RPMI7951 (cell line): ENCODE results near the gene LSAMP. TPM values are rescaled to one million over a fixed set of nuclear protein-coding genes. Genes with fewer than 3 reads are reported as not detected.

Experiments
- DNase-seq: peaks from one replicate; pipeline ENCODE4 v3.0.0-alpha.2; 2012; ENCODE audit warnings: low read depth
- total RNA-seq: library from RNA; depleted of rRNA; stranded (reverse); fragments of >200 nt; shearing (Covaris generic); gene quantifications from 2 replicates; pipeline ENCODE4 v1.2.3, GENCODE V29; 2014

LSAMP gene
- total RNA-seq, 1 experiment from 2014 or later = 0.12 TPM

DNA sequence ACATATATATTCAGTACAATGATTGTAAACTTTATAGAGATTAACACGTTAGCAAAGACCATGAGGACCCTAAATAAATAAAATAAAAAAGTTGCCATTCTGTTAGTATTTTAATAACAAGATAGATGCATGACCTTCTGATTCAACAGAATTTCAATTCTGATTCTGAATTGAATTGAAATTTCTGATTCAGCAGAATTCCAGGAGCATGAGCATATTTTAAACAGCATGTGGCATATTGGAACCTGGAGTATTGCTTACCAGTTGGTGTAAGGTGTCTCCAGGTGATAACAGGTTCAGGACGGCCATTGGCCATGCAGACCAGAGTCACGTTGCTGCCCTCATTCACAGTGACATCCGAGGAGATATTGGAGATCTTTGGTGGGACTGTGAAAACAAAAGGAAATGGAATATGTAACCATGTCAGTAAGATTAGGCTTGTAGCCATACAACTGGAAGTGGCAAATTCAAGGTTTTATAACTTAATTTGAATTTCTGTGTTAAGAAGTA lies 426.0 kb downstream of the LSAMP start:
- no peak for DNase-seq

GRCh38 chr3:116018646-116019045 lies 426.6 kb downstream of the LSAMP start:
- DNase-seq = no peak

GRCh38 chr3:116015931-116016330 lies 429.4 kb downstream of the LSAMP start:
- DNase-seq = no peak

DNA sequence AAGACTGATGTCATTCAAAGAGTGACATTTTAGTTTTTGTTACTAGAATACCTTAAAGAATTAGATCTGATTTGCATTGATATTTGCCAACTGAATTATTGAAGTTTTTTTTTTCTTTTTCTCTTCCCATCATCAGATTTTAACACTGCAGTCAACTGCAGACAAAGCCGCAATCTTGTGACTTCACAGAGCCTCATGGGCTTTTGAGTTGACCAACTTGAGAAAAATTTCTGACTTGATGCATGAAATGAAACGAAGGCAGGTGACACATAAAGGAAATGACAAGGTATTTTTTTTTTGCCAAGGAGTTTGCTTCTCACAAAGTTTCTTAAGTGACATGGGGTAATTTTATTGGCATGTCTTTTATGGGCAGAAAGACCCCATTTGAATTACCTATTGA lies 438.3 kb downstream of the LSAMP start:
- no peak for DNase-seq

- peak; percentile 90 for DNase-seq
Measured at GRCh38 chr3:116005404-116005803, 439.9 kb downstream of the LSAMP start.

GRCh38 chr3:116002235-116002634 lies 443.1 kb downstream of the LSAMP start:
- no peak for DNase-seq

DNA sequence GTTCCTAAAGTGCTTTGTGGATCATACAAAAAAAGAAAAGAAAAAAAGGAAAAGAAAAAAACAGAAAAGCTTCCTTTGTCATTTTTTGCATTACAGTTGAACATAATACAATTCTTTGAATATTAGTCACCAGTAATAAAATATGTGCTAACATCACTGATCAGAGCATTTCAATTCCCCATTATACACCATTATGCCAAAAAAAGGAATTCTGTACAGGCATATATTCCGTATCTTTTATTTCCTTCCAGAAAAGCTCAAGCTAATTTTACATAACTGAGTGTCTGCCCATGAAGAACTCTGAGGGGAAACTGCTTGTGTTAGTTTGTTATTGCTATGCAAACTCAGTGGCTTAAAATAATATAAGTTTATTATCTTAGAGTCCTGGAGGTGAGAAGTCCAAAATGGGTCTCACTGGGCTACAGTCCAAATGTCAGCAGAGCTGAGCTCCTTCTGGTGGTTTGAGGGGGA lies 444.1 kb downstream of the LSAMP start:
- DNase-seq = peak; percentile 14

DNA sequence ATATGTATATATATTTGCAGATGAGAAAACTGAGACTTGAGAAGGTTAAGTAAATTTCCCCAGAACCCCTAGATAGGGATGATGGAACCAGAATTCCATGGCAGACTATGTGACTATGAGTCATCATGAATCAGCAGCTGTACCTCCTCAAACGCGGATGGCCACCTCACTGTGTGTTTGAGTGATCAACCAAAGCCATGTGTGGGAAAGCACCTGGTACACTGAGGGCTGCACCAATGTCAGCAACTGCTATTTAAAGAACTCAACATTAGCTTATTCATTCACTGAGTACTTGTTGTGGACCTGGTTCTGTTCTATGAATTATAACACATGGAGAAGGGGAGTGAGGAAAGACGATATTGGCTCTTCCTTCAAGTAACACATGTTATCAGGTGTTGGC lies 445.0 kb downstream of the LSAMP start:
- DNase-seq = peak; percentile 92

DNA sequence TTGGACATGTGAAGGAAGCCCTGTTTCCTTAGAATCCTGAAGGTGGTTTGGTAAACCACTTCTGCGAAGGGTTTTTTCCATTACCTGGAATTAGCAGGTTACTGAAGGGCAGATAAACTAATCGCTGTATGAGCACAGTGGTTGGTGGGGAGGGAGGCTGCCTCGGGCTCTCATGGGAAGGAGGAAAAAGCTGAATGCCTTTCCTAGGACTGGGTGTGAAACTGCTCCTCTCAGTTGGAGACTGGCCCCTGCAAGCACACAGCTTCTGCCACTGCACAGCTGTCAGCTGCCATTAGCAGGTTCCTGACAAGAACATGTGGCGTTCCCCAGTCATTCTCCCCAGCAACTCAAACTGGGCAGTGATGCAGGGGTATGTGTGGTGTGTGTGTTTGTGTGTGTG lies 445.7 kb downstream of the LSAMP start:
- peak; percentile 37 for DNase-seq

GRCh38 chr3:115999001-115999585 lies 446.2 kb downstream of the LSAMP start:
- no peak for DNase-seq

DNA sequence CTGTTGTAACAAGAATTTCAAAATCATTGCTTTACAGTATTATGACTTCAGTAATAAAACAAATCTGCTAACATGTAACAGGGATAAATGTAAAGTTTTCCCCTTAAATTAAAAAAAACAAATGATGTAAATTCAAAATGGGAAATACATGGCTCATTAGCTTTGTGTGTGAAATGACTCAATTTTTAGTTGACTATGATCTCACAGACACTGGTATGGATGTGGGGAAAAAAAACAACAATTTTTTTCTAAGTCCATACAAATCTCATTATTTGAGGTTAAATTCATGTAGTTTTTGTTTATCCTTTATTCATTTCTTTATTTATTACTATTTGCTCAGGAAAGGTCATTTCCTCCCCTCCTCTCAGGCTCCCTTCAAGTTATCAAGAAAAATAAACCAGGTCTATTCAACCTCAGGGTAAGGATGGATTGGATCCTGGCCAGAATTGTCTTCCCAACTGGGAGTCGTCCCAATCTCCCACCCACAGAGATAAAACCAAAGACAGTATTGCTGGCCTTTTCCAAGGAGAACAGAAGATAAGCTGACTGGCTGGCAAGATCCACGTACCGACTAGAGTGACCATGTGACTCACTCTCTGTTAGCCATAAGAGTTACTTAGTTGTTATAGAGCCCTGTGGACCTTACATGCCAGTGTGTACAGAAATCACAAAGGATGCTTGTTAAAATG lies 448.7 kb downstream of the LSAMP start:
- DNase-seq = peak; percentile 42

- no peak for DNase-seq
Measured at GRCh38 chr3:115990669-115991068, 454.6 kb downstream of the LSAMP start.

DNA sequence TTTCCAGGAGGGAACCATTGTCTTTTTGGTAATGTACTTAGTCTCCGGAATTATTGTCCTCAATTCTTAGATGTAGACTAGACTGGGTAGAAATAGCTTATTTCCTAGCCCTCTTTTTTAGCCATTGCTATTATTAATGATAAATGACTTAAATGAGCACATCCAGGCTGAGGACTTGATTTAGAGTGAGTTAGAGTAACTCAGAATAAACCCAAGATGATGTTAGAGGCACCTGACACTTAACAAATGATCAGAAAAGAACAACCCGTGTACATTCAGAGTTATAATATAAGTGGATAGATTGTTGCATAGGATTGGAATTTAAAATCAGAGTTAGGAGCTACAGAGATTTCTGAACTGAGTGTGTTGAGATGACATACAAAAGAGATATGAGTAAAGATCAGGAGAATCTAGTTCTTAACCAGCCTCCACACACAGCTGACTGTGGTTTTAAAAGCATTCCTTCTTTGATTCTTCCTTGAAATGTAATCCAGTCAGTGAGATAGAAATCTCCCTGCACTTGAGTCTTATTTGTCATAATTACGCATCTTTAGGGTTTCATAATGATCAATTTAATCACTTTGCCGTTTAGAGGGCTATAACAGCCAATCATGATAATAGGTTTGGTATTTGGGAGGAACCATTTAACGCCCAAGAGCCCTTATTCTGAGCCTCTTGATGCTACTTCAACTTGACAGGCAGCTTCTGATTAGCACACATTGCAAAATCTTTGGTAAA lies 455.4 kb downstream of the LSAMP start:
- DNase-seq = peak; percentile 33

GRCh38 chr3:115986555-115987207 lies 458.6 kb downstream of the LSAMP start:
- peak; percentile 53 for DNase-seq

DNA sequence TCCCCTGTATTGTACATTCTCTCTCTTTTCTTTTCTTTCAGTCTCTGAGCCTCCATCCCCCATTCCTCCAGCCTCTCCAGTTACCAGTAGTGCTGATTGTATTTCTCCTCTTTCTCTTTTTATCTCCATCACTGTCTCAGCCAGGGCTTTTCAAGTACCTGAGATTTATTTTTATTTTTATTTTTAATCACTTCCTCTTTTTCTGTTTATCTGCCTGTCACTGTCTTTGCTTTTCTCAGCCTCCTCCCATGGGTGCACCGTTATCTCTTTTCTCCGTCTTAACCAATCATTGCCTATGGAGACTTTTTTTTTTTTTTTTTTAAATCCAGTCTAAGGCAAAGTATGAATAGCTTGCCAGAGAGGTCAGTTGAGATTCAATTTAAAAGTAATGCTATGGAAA lies 462.7 kb downstream of the LSAMP start:
- no peak for DNase-seq

DNA sequence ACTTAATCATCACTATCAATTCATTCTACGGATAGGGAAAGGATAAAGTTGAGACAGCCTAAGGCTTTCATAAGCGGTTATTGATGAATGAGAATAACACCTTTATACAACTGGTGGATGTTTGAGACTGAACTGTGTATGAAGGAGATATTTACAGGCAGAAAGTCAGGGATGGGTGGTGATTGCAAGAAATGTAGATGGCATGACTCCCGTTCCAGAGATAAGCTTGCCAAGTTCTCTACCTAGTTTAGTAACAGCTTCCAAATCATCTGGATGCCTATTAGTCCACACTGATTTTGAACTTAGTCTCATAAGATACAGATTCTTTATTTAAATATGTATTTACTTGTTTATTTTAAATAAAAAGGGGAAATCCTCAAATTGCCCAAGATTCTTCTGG lies 463.2 kb downstream of the LSAMP start:
- DNase-seq = no peak

GRCh38 chr3:115980709-115981108 lies 464.6 kb downstream of the LSAMP start:
- no peak for DNase-seq

GRCh38 chr3:115977866-115978265 lies 467.4 kb downstream of the LSAMP start:
- no peak for DNase-seq

DNA sequence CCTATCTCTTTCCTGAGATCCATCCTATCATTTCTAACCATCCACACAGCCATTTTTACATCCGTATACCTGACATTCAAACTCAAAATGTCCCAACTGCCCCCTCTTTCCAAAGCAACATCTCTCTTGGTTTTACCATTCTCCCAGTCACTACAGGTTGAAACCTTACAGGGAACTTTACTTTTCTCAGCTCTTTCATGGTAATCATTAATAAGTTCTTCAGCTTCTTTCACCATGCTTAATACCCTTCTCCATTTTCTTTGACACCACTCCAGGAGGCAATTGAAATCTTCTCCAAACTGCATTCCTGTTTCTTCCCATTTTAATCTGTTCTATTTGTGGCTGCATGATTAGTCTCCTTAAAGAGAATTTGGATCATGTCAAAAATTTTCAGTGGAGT lies 469.5 kb downstream of the LSAMP start:
- no peak for DNase-seq

DNA sequence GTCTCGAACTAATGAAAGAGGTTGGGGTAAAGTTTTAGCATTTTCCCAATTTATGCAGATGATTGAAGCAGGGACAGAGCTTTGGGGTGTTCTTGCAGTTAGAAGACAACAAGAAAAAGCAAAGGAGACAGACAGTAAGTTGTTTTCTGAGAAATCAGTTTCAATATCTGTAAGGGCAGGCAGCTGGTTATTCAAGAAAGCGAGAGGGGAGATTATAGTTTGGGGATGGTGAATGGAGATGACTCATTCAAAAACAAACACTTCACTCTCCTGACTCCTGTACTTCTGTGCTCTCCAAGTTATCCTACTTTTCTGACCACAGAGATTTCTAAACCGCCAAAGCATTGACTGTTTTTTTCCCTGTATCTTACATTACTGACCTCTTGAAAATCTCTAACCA lies 469.9 kb downstream of the LSAMP start:
- peak; percentile 75 for DNase-seq

- peak; percentile 21 for DNase-seq
Measured at GRCh38 chr3:115974940-115975339, 470.3 kb downstream of the LSAMP start.

- DNase-seq = no peak
Measured at GRCh38 chr3:115968871-115969270, 476.4 kb downstream of the LSAMP start.
